Putamen (tissue), 1 donor: Measurements from ENCODE around the gene RPS6KA1.

Experiments used
- DNase-seq: peaks from one replicate; pipeline ENCODE4 v3.0.0-alpha.2; 2016; ENCODE audit warnings: low spot score

The RPS6KA1 gene

DNA sequence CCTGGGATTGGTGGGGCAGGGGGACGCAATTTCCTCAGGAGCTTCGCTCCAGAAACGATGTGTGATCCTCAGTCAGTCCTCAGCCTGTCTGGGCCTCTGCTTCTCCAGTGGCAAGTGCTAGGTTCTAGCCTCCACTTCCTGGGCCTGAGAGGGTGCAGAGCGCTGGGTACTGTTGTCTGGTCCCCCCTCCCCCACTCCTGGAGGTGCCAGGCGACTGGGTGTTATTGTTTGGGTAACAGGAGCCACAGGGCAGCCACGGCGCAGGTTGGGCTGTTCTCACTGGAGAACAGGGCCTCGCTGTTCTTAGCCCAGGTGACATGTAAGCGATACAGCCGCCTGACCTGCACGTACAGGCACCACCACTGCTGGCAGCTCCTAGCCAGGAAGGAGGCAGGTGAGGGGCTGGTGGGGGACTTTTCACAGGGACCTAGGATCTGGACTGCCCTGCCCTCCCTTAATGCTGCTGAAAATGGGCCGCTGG is 2.1 kb downstream of the RPS6KA1 start:
- DNase-seq, result no peak

DNA sequence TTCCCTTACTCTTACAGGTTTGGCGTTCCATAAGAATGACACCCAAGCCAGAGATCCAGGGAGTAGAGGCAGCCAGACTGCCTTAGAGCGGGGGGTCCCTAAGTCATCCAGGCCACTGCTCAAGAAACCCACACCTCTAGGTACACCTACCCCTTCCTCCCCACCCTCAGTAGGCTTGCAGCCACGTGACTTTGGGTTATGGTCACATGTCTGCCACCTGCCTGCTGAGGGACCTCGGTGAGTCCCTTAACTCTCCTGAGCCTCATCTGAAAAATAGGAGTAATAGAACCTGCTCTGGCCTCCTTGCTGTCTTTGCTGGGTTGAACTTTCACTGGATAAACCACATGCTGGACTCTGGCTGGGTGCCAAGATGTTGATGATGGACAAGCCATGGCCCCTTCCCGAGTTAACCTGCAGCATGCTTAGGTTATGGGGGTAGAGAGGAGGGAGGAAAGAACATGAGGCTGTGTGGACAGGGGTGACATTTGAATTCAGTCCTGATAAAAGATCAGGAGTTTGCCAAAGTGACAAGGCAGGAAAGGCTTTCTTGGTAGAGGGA is 4.5 kb downstream of the RPS6KA1 start:
- no peak for DNase-seq

DNA sequence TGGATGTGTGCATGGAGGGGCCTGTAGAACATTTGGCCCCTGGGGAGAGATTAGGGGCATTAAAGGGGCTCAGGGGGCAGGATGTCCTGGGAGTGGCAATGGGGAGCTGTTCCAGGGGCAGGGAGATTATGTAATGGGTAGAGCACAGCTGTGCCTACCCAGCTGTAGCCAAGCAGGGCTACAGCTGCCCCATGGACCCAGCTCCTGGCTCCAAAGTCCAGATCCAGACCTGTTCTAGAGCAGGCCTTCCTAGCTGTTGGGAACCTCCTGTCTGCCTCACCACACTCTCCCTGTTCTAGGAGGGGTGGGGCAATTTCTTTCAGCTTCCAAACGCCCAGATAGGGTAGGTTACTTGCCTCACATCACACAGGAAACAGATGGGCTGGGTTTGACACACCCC is 5.6 kb downstream of the RPS6KA1 start:
- no peak for DNase-seq

DNA sequence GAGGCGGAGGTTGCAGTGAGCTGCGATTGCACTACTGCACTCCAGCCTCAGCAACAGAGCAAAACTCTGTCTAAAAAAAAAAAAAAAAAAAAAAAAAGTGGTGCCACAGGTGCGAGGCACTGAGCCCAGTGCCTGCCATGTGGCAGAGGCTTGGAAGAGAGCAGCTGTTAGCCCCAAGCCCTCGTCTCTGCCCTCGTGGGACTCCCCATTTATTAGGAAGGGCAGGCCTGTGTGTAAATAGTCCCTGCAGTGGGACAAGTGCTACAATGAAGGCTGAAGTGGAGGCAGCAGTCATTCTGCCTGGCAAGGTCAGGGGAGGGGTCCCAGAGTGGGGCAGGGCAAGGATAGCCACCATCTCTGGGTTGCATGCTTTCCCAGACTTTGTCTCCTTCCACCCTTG is 6.5 kb downstream of the RPS6KA1 start:
- no peak for DNase-seq

DNA sequence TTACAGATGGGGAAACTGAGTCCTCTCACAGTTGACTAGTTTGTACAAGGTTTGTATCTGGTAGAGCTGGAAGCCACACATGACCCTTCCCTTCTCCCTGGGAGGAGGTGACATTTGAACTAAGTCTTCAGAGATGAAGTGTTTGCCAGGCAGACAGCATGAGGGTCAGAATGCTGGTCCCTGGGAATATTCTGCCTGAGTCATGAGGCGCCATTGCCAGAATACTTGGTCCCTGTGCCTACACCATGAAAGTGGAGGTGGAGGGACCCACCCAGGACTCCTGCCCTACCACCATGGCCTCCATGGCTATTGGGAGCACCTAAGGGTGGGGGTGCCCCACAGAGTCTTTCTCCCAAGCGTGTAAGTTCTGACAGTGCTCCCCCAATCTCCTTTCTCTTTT is 7.0 kb downstream of the RPS6KA1 start:
- DNase-seq, result no peak

DNA sequence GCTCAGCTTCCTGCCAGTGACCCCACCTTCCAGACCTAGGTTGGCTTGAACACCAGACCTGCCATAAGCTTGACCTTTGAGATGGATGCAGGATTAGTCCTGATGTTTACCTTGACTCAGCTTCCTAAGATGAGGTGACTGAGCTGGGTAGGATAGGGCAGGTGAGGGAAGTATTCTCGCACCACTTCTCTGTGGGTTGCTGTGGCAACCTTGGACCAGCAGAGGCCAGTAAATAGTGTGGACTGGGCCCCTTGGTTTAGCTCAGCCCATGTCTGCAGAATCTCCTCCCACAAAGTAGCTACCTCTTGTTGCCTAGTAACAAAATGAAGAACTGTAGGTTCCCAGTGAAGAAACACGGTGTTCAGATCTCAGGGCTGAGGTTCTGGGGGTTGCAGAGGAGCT is 8.4 kb downstream of the RPS6KA1 start:
- no peak for DNase-seq

DNA sequence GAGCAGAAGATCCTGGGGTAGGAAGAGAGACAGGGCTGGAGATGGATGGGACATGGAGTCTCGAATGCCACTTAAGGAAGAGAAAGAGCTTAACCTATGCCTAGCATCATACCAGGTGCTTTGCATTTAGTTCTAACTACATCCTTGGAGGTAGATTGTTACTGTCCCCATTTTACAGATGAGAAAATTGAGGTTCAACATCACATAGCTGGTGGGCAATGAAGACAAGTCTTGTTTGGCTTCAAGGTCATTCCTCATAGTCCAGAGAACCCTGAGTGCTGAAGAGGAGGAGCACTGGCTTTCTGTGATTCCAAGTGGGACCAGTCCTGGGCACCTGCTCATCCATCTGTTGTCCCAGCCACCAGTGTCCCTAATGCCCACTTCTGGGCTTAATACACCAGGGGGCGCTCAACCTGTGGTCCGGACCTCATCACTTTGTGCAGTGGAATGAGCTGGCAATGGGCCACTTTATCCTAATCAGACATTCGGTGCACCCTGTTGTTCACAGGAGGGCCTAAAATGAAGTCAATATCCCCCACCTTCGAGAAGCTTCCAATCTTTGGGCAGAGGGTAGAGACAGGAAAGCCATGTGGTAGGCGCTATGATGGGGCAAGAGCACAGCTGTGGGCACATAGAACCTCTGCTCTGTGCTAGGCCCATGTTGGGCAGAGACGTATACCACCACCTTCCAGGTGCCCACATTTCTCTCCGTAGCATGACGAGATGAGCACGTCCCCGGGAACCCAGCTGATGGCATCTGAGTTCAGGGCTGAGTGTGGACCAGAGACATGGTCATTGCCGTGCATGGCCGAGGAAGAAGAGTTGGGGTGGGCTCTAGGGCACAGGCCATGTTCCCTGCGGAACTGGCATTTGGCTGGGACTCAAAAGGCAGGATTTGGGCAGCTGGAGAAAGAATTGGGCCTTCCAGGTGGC is 9.2 kb downstream of the RPS6KA1 start:
- no peak for DNase-seq

DNA sequence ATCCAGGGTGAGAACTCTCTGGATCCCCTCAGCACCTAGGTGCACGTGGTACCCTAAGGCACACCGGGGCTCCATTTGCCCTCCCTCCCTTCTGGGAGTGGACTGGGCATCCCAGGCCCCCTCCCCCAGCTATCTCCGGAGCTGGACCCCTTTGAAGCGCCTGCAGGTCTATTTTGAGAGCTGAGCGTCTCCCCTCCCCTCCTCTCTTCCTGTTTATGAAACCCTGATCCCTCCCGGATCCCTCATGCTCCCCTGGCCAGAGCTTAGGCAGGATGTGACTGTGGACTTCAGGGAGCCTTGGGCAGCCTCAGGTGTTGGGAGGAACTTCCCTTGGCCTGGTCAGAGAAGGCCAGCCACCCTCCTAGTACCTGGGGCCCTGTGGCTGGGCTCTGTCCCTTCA is 10.2 kb downstream of the RPS6KA1 start:
- no peak for DNase-seq

DNA sequence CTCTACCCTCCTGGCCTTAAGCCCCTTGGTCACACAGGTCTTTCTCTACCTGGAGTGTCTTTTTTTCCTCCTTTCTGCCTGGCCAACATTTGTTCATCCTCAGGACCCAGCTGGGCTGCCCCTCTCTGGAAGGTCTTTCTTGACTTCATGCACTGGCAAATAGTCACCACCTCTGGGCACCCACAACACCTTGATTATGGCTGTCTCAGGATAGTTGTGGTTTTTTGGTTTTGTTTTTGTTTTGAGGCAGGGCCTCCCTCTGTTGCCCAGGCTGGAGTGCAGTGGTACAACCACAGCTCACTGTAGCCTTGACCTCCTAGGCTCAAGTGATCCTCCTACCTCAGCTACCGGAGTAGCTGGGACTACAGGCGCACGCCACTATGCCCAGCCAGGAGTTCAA is 10.8 kb downstream of the RPS6KA1 start:
- DNase-seq, result no peak

DNA sequence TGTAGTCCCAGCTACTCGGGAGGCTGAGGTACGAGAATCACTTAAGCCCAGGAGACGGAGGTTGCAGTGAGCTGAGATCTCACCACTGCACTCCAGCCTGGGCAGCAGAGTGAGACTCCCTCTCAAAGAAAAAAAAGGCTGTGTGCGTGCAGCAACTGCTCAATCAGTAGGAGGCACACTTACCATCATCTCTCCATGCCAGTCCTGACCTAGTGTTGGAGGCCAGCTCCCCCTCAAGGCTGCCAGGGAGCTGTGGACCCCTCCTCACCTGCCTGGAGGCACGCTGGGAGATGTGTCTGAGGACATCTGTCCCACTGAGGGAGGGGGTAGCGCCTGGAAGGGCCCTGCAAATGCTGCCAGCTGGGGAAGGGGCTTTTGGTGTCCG is 11.9 kb downstream of the RPS6KA1 start:
- DNase-seq, result no peak

DNA sequence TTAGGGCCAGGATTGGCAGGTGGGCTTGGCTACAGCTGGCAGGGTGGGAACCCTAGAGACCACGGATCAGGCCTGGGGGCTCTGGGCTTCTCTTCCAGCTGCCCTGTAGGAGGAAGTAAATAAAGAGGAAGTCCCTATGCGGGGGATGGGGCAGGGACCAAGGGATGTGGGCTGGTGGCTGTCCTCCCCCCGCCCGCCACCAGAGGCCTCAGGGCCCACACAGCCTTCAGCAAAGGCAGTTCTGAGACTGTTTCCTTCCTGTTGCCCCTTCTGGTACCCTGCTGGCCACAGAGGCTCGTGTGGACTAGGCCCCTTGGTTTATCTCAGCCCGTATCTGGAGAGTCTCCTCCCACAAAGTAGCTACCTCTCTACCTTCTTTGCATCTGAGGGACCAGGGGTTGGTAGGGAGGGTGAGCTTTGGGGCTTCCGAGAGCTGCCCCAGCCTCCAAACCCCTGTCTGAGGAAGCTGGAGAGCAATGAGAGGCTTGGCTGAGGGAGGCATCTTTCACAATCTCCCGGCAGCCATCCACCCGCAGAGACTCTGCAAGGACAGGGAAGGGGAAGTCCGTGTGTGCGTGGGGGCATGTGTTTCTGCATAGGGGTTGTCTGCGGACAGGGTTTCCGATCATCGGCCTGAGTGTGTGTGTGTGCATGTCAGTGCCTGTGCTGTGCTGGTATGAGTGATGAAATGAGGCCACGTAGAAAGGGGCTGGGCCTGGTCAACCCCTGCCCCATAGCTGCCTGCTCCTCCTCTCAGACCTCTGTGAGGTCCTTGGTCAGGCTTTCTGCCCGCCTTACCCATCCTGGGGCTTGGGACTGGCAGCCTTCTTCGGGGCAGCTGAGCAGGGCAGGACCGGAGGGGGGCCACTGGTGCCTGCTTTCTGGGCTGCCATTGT is 12.5 kb downstream of the RPS6KA1 start:
- DNase-seq, result no peak

DNA sequence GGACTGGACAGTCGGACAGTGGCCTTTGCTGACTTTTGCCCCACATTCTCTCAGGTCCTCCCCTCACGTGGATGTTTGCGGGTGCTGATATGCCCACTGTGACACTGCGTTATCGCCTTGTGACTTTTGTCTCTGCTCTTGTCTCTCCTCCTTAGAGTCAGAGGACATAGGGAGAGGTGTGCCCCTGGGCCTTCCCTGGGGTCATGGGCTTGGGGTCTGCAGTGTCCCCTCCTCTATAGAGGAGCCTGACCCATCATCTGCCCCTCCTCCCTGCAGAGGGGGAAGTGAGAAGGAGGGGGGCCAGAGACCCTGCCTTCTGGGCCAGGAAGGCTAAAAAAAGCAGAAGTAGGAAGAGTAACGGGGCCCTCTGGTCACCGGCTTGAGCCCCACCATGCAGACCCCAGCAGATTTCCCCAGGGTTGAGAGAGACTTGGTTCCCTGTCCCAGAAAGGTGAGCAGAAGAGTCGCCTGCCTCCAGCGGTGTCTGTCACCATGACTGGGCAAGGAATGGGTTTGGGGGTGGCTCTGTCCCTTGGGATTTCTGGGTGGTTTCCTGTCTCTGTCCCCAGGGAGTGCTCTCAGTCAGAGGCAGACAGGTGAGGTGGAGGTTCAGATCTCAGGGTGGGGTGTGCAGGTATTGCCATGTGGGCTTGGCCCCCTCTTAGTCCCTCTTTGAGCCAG is 13.3 kb downstream of the RPS6KA1 start:
- no peak for DNase-seq

DNA sequence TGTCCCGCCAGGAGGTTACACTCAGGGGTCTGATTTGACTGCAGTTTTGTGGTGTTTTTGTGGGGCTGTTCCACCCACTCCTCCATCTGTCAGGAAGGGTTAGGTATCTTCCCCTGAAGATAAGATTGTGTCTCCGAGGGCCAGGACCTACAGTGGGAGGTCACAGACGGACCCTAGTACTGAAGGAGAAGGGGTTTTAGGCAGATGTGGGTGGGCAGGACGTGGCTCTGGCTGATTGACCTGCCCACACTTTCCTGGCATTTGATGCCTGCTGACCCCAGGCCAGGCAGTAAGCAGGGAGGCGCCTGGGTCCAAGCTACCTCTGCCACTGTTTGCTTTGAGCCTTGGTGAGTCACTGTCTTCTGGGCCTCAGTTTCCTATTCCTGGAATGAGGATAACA is 13.9 kb downstream of the RPS6KA1 start:
- DNase-seq, result no peak

DNA sequence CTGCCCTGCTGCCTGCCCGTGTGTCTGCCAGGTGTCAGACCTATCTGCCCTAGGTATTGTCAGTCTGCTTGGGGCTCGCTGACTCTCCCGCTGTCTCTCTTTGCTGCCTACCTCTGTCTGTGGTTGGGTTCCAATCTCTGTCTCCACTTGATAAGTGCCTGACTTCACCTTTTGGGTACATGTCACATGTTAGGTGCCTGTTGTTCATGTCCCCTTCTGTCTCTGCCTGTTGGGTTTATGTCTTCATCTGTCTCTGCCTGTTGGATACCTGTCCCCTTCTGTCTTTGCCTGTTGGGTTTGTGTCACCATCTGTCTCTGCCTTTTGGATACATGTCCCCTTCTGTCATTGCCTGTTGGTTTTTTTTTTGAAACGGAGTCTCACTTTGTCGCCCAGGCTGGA is 14.6 kb downstream of the RPS6KA1 start:
- DNase-seq, result no peak

DNA sequence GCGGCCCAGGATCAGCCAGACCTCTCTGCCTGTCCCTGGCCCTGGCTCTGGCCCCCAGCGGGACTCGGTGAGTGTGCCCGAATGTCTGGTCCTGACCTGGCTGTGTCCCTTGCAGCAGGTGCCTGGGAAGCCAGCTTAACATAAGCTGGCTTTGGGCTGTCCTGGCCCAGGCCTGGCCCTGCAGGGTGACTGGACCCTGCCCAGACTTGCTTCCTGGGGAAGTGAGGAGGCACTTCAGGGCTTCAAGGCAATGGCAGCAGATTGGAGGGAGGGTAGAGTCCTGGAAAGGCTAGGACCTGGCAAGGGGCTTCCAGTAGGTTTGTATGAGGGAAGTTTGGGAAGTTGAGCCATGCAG is 16.4 kb downstream of the RPS6KA1 start:
- no peak for DNase-seq

DNA sequence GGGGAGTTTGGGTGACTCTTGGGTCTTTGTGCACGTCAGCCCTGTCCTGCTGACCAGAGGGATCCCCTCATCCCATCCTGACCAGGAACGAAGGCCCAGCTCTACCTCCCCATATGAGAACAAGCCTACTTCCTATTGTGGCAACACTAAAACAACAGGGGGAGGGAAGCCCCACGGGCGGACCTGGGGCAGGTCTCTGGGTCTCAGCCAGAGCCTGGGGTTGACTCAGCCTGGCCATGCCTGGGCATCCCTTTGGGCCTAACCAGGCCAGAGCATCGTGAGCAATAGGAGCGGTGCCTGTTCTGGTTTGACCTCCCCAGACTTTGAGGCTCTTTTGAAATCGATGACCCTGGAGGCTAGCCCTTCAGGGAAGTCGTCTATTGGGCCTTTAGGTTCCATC is 16.8 kb downstream of the RPS6KA1 start:
- no peak for DNase-seq

DNA sequence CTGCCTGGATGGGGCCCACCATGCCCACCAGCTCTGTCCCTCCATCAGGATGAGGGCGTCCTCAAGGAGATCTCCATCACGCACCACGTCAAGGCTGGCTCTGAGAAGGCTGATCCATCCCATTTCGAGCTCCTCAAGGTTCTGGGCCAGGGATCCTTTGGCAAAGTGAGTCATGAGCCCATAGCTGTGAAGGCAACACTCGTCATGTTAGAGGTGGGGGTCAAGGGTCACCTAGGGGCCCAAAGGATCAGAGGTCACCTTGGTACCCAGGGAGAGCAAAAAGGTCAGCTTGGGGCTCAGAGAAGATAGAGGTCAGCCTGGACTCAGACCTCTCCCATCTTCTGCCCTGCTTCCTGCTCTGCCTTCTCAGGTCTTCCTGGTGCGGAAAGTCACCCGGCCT is 17.3 kb downstream of the RPS6KA1 start:
- DNase-seq, result no peak

DNA sequence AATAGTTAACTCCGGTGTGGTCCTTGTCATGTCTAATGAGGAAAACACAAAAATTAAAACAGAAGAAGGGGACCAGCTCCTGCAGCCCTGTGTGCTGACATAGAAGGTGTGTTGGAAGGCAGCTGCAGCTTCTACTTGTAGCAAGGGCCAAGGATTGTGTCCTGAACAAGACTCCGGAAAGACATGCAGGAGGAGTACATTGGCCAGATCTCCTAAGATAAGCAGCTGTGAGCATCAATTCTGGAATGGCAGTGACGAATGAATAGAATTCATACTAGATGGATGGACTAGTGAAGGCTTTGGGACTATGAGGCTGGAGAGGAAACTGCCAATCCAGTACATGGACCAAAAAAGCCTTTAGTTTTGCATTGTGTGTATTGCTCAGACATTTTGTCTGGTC is 19.3 kb downstream of the RPS6KA1 start:
- DNase-seq, result no peak

DNA sequence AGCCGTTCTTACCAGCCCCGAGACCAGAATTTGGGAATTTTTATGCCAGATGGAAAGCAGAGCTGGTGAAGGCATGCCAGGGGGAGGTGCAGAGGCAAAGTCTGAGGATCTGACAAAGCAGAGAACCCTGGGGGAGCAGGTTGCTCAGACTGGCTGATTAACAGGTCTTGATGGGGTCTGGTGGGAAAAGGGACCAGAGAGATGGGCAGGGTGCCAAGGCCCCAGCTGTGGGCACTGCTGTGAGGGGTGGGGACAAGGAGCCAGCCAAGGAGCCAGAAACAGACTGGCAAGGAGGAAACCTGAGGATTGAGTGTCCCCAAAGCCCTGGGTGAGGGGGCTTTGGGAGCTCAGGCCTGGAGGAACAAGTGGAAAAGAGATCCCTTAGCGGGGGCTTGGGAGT is 21.4 kb downstream of the RPS6KA1 start:
- DNase-seq, result no peak

DNA sequence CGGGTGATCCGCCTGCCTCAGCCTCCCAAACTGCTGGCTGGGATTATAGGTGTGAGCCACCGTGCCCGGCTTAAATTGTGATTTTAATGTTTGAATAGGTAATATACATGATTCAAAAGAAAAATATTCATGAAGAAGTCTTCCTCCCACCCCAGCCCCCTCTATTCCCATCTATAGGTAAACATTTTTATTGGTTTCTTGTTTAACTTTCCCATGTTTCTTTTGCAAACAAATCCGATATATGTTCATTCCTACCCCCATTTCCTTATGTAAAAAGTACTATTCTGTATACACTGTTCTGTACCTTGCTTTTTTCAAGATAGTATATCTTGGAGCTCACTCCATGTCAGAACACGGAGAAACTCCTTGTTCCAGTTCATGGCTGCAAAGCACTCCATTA is 23.2 kb downstream of the RPS6KA1 start:
- no peak for DNase-seq

DNA sequence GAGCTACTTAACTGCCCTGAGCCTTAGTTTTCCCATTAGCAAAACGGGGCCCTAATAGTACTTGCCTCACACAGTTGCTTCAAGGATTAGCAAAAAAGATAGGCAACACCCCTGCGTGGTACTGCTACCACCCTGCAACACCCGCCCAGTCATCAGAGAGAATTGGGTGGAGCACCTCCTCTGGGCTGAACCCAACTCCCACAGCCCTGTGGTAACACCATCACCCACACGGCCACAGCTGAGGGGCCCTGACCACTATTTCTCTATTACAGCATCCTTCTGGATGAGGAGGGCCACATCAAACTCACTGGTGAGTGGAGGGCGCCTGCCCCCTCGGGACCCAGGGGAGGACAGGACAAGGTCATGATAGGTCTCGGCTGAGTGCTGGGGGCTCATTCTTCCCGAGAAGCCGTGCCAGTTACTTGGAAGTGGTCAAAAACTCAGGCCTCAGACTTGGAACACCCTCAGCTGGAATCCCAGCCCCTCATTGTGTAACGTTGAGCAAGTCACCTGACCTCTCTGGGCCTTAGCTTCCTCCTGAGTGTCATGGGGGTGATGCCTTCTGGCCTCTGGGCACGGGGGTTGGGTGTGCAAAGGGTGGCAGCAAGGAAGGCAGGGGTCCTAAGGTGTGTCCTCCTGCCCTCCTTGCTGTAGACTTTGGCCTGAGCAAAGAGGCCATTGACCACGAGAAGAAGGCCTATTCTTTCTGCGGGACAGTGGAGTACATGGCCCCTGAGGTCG is 24.6 kb downstream of the RPS6KA1 start:
- no peak for DNase-seq

DNA sequence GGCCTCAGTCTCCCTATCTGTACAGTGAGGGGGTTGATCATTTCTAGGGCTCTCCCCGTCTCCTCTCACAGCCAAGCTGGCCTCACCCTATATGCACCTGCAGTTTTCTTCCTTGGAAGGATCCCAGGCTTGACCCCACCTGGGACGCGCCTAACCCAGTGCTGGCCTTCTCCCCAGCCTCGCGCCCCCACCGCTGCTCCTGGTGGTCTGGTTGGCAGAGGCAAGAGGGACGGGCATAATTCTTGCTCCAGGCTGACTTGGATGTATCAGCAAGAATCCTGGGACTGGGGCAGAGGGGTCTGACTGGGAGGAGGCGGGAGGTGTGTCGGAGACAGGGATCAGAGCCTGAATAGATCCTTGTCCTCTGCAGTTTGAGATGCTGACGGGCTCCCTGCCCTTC is 25.2 kb downstream of the RPS6KA1 start:
- no peak for DNase-seq
